Thoracic aorta (tissue), 2 donors: Measurements from ENCODE around the gene HSPA12B. TPM values are rescaled to one million over a fixed set of nuclear protein-coding genes. Genes with fewer than 3 reads are reported as not detected.

Source experiments
- ATAC-seq: fragments of 150-250 bp; one replicate; pipeline ENCODE4 v1.8.0; 2017; ENCODE audit warnings: low read depth; ENCODE audit not compliant: insufficient number of reproducible peaks, low FRiP score
- DNase-seq: peaks from one replicate; pipeline ENCODE4 v3.0.0-alpha.2; 2020; ENCODE audit warnings: low spot score
- H3K27ac ChIP-seq, 2 donors: fragments of 200-600 bp; sonication (generic); 1 replicate in 1 of 2; 2 replicates in 1 of 2; pipeline ENCODE4 v1.5.1; 2016; ENCODE audit warnings: mild to moderate bottlenecking in 2 of 2, moderate library complexity in 2 of 2
- H3K27me3 ChIP-seq: fragments of 200-600 bp; sonication (generic); replicated peaks from 2 replicates; pipeline ENCODE4 v1.6.0; 2016; ENCODE audit warnings: mild to moderate bottlenecking; ENCODE audit not compliant: insufficient read depth
- H3K36me3 ChIP-seq: fragments of 200-600 bp; sonication (generic); one replicate; pipeline ENCODE4 v1.5.1; 2016
- H3K4me1 ChIP-seq, 2 donors: fragments of 200-600 bp; sonication (generic); 1 replicate in 1 of 2; 2 replicates in 1 of 2; pipeline versions ENCODE4 v1.5.1 to v1.6.0; 2016; ENCODE audit warnings: low read depth in 2 of 2, mild to moderate bottlenecking in 1 of 2; ENCODE audit not compliant: control insufficient read depth in 1 of 2
- H3K4me3 ChIP-seq: fragments of 200-600 bp; sonication (generic); 2 replicates; pipeline ENCODE4 v1.5.1; 2016; ENCODE audit warnings: mild to moderate bottlenecking
- H3K9me3 ChIP-seq: fragments of 200-600 bp; sonication (generic); 2 replicates; pipeline ENCODE4 v1.5.1; 2016
- CTCF ChIP-seq: fragments of 200-600 bp; sonication (generic); IDR thresholded peaks from one replicate; pipeline ENCODE4 v1.5.1; 2019; ENCODE audit warnings: antibody characterized with exemption
- total RNA-seq, 2 donors: library from RNA; depleted of rRNA; stranded (reverse); fragments of >200 nt; gene quantifications; one replicate each; pipeline versions ENCODE4 v1.1.0 to v1.2.3, GENCODE V29; 2016

The HSPA12B gene
- total RNA-seq, 2 donors from 2014 or later = 4.6 to 6.5 TPM

- Histone ChIP-seq H3K4me3 (no peak overlapping the region), H3K36me3 (no peaks in the 10 kb centered on the region), H3K9me3 (no peaks in the 10 kb centered on the region), H3K27me3 (no peaks in the 10 kb centered on the region), H3K4me1 (no peaks in the 10 kb centered on the region), H3K27ac (no peak overlapping the region)
- ATAC-seq (no peak), DNase-seq (no peak)
- TF ChIP-seq CTCF = no peak
Measured at GRCh38 chr20:3743251-3743650, 10.8 kb downstream of the HSPA12B start.

GRCh38 chr20:3744037-3744436, 11.6 kb downstream of the HSPA12B start:
- ATAC-seq (no peak), DNase-seq (no peak)
- no peaks in the 10 kb centered on the region for H3K9me3 ChIP-seq
- H3K4me1 ChIP-seq = no peaks in the 10 kb centered on the region
- no peak for TF ChIP-seq CTCF
- H3K4me3 ChIP-seq = no peak overlapping the region
- no peaks in the 10 kb centered on the region for H3K36me3 ChIP-seq
- no peak overlapping the region for H3K27ac ChIP-seq
- H3K27me3 ChIP-seq = no peaks in the 10 kb centered on the region

- H3K27ac ChIP-seq = no peak overlapping the region
- no peaks in the 10 kb centered on the region for H3K27me3 ChIP-seq
- peaks cover 0 to 7% of the 10 kb centered on the region in 2 donors for H3K4me1 ChIP-seq
- no peak for DNase-seq
- H3K9me3 ChIP-seq = no peaks in the 10 kb centered on the region
- peak overlapping the region; percentile 49 for H3K4me3 ChIP-seq
- no peak for ATAC-seq
- TF ChIP-seq CTCF = no peak
- no peaks in the 10 kb centered on the region for H3K36me3 ChIP-seq
Measured at GRCh38 chr20:3744806-3745685, 12.6 kb downstream of the HSPA12B start.

- Histone ChIP-seq H3K9me3 (no peaks in the 10 kb centered on the region), H3K27me3 (no peaks in the 10 kb centered on the region), H3K4me1 (peaks cover 0 to 10% of the 10 kb centered on the region in 2 donors), H3K4me3 (no peak overlapping the region), H3K27ac (no peak overlapping the region), H3K36me3 (no peaks in the 10 kb centered on the region)
- no peak for ATAC-seq
- no peak for TF ChIP-seq CTCF
- no peak for DNase-seq
Measured at GRCh38 chr20:3745686-3746173, 13.2 kb downstream of the HSPA12B start.

- Histone ChIP-seq H3K27ac (no peak overlapping the region), H3K27me3 (no peaks in the 10 kb centered on the region), H3K9me3 (no peaks in the 10 kb centered on the region), H3K4me1 (peaks cover 0 to 22% of the 10 kb centered on the region in 2 donors), H3K4me3 (no peak overlapping the region), H3K36me3 (no peaks in the 10 kb centered on the region)
- ATAC-seq = no peak
- no peak for TF ChIP-seq CTCF
- DNase-seq = no peak
Measured at GRCh38 chr20:3747471-3747870, 15.0 kb downstream of the HSPA12B start.
